HCT116 (cell line): Measurements from ENCODE around the gene PPP1CC. TPM values are rescaled to one million over a fixed set of nuclear protein-coding genes. Genes with fewer than 3 reads are reported as not detected.
A peak's percentile ranks its signal among the peaks of the same experiment; 100 is the strongest.

Source experiments
- ATAC-seq: fragments of 200-7000 bp; cut with Tn5 transposase; 2 replicates; pipeline ENCODE4 v1.9.1; 2020; ENCODE audit warnings: mild to moderate bottlenecking, moderate library complexity
- BruUV-seq: library from RNA; stranded (reverse); fragments of 400-500 nt; replicated peaks from 2 replicates; lab custom pipeline; 2021; lab: Mats Ljungman, UMichigan
- CTCF ChIA-PET: fragments of 300-600 bp; sonication (Branson Sonifier 250); formaldehyde crosslinking; loops from one replicate; lab custom pipeline; 2021; ENCODE audit warnings: antibody characterized with exemption; lab: Charles Lee
- POLR2A ChIA-PET: fragments of 300-600, 350-600 bp; sonication (Branson Sonifier 250); formaldehyde crosslinking; loops from one replicate; lab custom pipeline; 2021; ENCODE audit warnings: antibody characterized with exemption; lab: Charles Lee
- RAD21 ChIA-PET, 2 experiments: fragments of 300-600 bp; sonication (Branson Sonifier 250); formaldehyde crosslinking; loops; one replicate each; lab custom pipeline; 2023; ENCODE audit warnings: low total read pairs in 2 of 2; ENCODE audit not compliant: uncharacterized antibody in 2 of 2, unreplicated experiment in 2 of 2, low non-redundant PET in 1 of 2; lab: Charles Lee
- DNase-seq: peaks from one replicate; pipeline ENCODE4 v3.0.0-alpha.2; 2010; ENCODE audit warnings: low read depth, low spot score
- H2AFZ ChIP-seq: fragments of 200-600 bp; shearing (Covaris generic), sonication (generic); 2 replicates; pipeline ENCODE4 v1.6.1; 2017; ENCODE audit warnings: low read depth, mixed run types, mixed read lengths, antibody characterized with exemption, low read length; ENCODE audit not compliant: poor library complexity, severe bottlenecking
- H3K27ac ChIP-seq: 2 replicates; pipeline ENCODE4 v1.5.1; 2012; ENCODE audit warnings: low read depth, low read length
- H3K27me3 ChIP-seq: fragments of 200-600 bp; sonication (generic); 2 replicates; pipeline ENCODE4 v1.6.1; 2016; ENCODE audit warnings: mixed run types, low read length, mixed read lengths; ENCODE audit not compliant: insufficient read depth
- H3K36me3 ChIP-seq, 2 experiments: fragments of 200-500 bp in 1 of 2; fragments of 200-600 bp in 1 of 2; sonication (Bioruptor generic) in 1 of 2; sonication (generic) in 1 of 2; 2 replicates each; pipeline versions ENCODE4 v1.5.1 to v1.6.1; 2014 to 2016; ENCODE audit warnings: low read length in 2 of 2, inconsistent platforms in 1 of 2, mixed read lengths in 1 of 2, mixed run types in 1 of 2; ENCODE audit not compliant: insufficient read depth in 2 of 2, control insufficient read depth in 1 of 2
- H3K4me1 ChIP-seq, 2 experiments: fragments of 200-600 bp in 1 of 2; sonication (generic) in 1 of 2; 2 replicates each; pipeline versions ENCODE4 v1.5.1 to v1.6.1; 2012 to 2017; ENCODE audit warnings: low read length in 2 of 2, inconsistent platforms in 1 of 2, mild to moderate bottlenecking in 1 of 2, mixed read lengths in 1 of 2, mixed run types in 1 of 2, moderate library complexity in 1 of 2; ENCODE audit not compliant: insufficient read depth in 2 of 2, control insufficient read depth in 1 of 2
- H3K4me2 ChIP-seq: fragments of 200-600 bp; sonication (generic); 2 replicates; pipeline ENCODE4 v1.6.1; 2017; ENCODE audit warnings: mixed run types, low read length, mixed read lengths
- H3K4me3 ChIP-seq, 2 experiments: fragments of 200-600 bp in 1 of 2; sonication (generic) in 1 of 2; replicated peaks in 1 of 2; 2 replicates each; pipeline ENCODE4 v1.5.1; 2011 to 2016; ENCODE audit warnings: low read length in 2 of 2, control low read depth in 1 of 2, low read depth in 1 of 2, mild to moderate bottlenecking in 1 of 2, mixed read lengths in 1 of 2, mixed run types in 1 of 2
- H3K79me2 ChIP-seq: fragments of 200-600 bp; sonication (generic); 2 replicates; pipeline ENCODE4 v1.6.1; 2017; ENCODE audit warnings: mild to moderate bottlenecking, mixed run types, low read length, moderate library complexity, mixed read lengths; ENCODE audit not compliant: insufficient read depth
- H3K9ac ChIP-seq: fragments of 200-600 bp; sonication (generic); 2 replicates; pipeline ENCODE4 v1.6.1; 2016; ENCODE audit warnings: low read length, mixed read lengths
- H3K9me2 ChIP-seq: fragments of 200-600 bp; sonication (generic), shearing (Covaris generic); 2 replicates; pipeline ENCODE4 v1.6.1; 2017; ENCODE audit warnings: mixed run types, mild to moderate bottlenecking, moderate library complexity; ENCODE audit not compliant: insufficient read depth
- H3K9me3 ChIP-seq, 2 experiments: fragments of 200-500 bp in 1 of 2; fragments of 200-600 bp in 1 of 2; sonication (Bioruptor generic) in 1 of 2; sonication (generic) in 1 of 2; 2 replicates each; pipeline ENCODE4 v1.6.1; 2014 to 2017; ENCODE audit warnings: low read length in 2 of 2, mixed read lengths in 2 of 2, inconsistent platforms in 1 of 2, low read depth in 1 of 2, mild to moderate bottlenecking in 1 of 2, mixed run types in 1 of 2, moderate library complexity in 1 of 2; ENCODE audit not compliant: control insufficient read depth in 1 of 2, insufficient read depth in 1 of 2
- H4K20me1 ChIP-seq: fragments of 200-600 bp; sonication (generic), shearing (Covaris generic); 2 replicates; pipeline ENCODE4 v1.6.1; 2017; ENCODE audit warnings: mixed run types, mild to moderate bottlenecking, moderate library complexity; ENCODE audit not compliant: insufficient read depth
- CBX3 ChIP-seq: IDR thresholded peaks from 2 replicates; pipeline ENCODE4 v1.6.1; 2012; ENCODE audit warnings: low read depth
- CEBPB ChIP-seq: IDR thresholded peaks from 2 replicates; pipeline ENCODE4 v1.6.1; 2012; ENCODE audit warnings: low read depth
- FOSL1 ChIP-seq: IDR thresholded peaks from 2 replicates; pipeline ENCODE4 v1.6.1; 2012; ENCODE audit warnings: low read depth
- RAD21 ChIP-seq: IDR thresholded peaks from 2 replicates; pipeline ENCODE4 v1.6.1; 2012; ENCODE audit warnings: low read depth, mild to moderate bottlenecking
- SP1 ChIP-seq: IDR thresholded peaks from 2 replicates; pipeline ENCODE4 v1.6.1; 2012; ENCODE audit warnings: low read depth
- intact Hi-C: fragments of 100-400 bp; cut with micrococcal nuclease; formaldehyde crosslinking; loops from 2 replicates; pipeline ENCODE4 v1.10.0; 2022
- total RNA-seq: library from RNA; stranded (reverse); gene quantifications from one replicate; pipeline ENCODE4 v1.2.1, GENCODE V29; 2021; ENCODE audit not compliant: unreplicated experiment
- TF ChIP-seq, protein P1 (sequence below): IDR thresholded peaks from 2 replicates; pipeline ENCODE4 v1.6.1; 2011; ENCODE audit warnings: mild to moderate bottlenecking, low read length, moderate library complexity; ENCODE audit not compliant: insufficient replicate concordance; ENCODE audit errors: extremely low read depth
- TF ChIP-seq, protein P2 (sequence below): IDR thresholded peaks from 2 replicates; pipeline ENCODE4 v1.6.1; 2012

Gene PPP1CC
- total RNA-seq, 1 experiment from 2014 or later, result 248 TPM

DNA sequence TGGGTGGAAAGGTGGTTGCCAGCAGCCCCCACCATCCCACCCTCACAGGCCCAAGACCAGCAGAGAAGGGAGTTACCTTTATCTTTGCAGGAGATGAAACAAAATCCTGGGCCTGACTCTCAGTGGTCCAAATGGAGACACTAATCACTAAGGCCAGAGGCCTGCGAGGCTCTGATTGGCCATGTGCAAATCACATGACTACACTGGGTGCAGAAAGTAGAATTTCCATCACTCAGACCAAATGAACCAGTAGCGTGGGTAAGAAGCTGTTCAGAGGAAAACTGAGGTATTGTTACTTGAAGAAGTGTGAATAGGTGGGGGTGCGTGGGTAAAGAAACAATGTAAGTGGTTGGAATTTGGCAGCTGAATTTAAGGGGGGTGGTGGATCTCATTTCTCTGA lies 20.2 kb upstream of the PPP1CC start:
- Histone ChIP-seq H4K20me1 (no peaks in the 10 kb centered on the region), H3K27me3 (no peaks in the 10 kb centered on the region), H3K9me3 (no peaks in the 10 kb centered on the region), H3K9me2 (no peaks in the 10 kb centered on the region), H3K4me3 (no peak overlapping the region), H3K79me2 (no peaks in the 10 kb centered on the region), H2AFZ (no peak overlapping the region), H3K4me1 (peaks cover 0 to 3% of the 10 kb centered on the region in 2 experiments; a peak in 1 of 4 replicates), H3K9ac (no peak overlapping the region), H3K4me2 (no peak overlapping the region), H3K36me3 (no peaks in the 10 kb centered on the region), H3K27ac (no peak overlapping the region)
- intact Hi-C loops, result no loop called here
- CTCF ChIA-PET, result interaction anchor here (0.8 kb wide), 1 partner anchor 11 kb away, joined by 3 read pairs; no protein-coding TSS in a partner anchor
- RAD21 ChIA-PET, result no interaction called here
- TF ChIP-seq, protein P1, sequence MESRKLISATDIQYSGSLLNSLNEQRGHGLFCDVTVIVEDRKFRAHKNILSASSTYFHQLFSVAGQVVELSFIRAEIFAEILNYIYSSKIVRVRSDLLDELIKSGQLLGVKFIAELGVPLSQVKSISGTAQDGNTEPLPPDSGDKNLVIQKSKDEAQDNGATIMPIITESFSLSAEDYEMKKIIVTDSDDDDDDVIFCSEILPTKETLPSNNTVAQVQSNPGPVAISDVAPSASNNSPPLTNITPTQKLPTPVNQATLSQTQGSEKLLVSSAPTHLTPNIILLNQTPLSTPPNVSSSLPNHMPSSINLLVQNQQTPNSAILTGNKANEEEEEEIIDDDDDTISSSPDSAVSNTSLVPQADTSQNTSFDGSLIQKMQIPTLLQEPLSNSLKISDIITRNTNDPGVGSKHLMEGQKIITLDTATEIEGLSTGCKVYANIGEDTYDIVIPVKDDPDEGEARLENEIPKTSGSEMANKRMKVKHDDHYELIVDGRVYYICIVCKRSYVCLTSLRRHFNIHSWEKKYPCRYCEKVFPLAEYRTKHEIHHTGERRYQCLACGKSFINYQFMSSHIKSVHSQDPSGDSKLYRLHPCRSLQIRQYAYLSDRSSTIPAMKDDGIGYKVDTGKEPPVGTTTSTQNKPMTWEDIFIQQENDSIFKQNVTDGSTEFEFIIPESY, result no peak
- no peak for TF ChIP-seq RAD21
- no TSS peak for BruUV-seq
- DNase-seq (no peak), ATAC-seq (peak; percentile 54; the same call in 1 of the 2 replicates)
- POLR2A ChIA-PET, result no interaction called here

DNA sequence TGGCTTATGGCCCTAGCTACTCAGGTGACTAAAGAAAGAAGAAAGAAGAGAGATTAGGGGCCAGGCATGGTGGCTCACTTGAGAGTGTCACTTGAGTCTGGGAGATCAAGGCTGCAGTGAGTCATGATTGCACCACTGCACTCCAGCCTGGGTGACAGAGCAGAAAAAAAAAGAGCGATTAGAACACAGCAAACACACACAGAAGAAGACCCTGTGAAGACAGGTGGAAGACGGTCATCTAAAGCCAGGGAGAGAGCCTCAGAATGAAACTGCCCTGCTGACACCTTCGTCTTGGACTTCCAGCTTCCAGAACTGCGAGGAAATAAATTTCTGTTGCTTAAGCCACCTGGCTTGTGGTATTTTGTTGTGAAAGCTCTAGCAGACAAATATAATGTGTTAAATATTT lies 17.5 kb upstream of the PPP1CC start:
- H3K9ac ChIP-seq, result no peak overlapping the region
- H3K9me3 ChIP-seq, result no peaks in the 10 kb centered on the region
- CTCF ChIA-PET, result no interaction called here
- no peak overlapping the region for H3K4me2 ChIP-seq
- no TSS peak for BruUV-seq
- H2AFZ ChIP-seq, result no peak overlapping the region
- H3K9me2 ChIP-seq, result no peaks in the 10 kb centered on the region
- 0 out of 2 replicates have a peak, but pooled peaks have one; percentile 30 for ATAC-seq
- RAD21 ChIA-PET, result no interaction called here
- POLR2A ChIA-PET, result no interaction called here
- intact Hi-C loops, result no loop called here
- peaks cover 0 to 3% of the 10 kb centered on the region in 2 experiments; a peak in 1 of 4 replicates for H3K4me1 ChIP-seq
- no peak for DNase-seq
- no peaks in the 10 kb centered on the region for H3K79me2 ChIP-seq
- no peaks in the 10 kb centered on the region for H3K27me3 ChIP-seq
- no peak overlapping the region for H3K4me3 ChIP-seq
- H4K20me1 ChIP-seq, result no peaks in the 10 kb centered on the region
- H3K27ac ChIP-seq, result no peak overlapping the region
- TF ChIP-seq CEBPB (peak; percentile 46), SP1 (no peak), FOSL1 (0 out of 2 replicates have a peak, but pooled peaks have one; percentile 20), CBX3 (no peak)
- TF ChIP-seq, protein P2, sequence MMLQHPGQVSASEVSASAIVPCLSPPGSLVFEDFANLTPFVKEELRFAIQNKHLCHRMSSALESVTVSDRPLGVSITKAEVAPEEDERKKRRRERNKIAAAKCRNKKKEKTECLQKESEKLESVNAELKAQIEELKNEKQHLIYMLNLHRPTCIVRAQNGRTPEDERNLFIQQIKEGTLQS, result no peak
- H3K36me3 ChIP-seq, result no peaks in the 10 kb centered on the region
